ENCODE results near the gene BSN. TPM values are rescaled to one million over a fixed set of nuclear protein-coding genes. Genes with fewer than 3 reads are reported as not detected.

BSN gene
- polyA plus RNA-seq, 4 donors: under 0.01 to 0.69 (median 0.64) TPM; not detected in 1

GRCh38 chr3:49634736-49635135 is 80.5 kb downstream of the BSN start:
- no peak for DNase-seq
- H3K4me3 ChIP-seq (ENCODE audit: low read depth in 1 of 3, low read length in 3 of 3): no peak overlapping the region
- 77 to 82% (median 80%) methylated on average over 3 of the region's 3 CpGs for whole genome bisulfite sequencing, 3 donors
- H3K27me3 ChIP-seq (ENCODE audit: control insufficient read depth in 3 of 3, insufficient read depth in 3 of 3, low read length in 3 of 3): no peaks in the 10 kb centered on the region
- H3K27ac ChIP-seq (ENCODE audit: low read depth in 1 of 3, low read length in 2 of 3): no peak overlapping the region
- no peaks in the 10 kb centered on the region for H3K9me3 ChIP-seq (ENCODE audit: control insufficient read depth in 2 of 2, insufficient read depth in 1 of 2, low read depth in 1 of 2, low read length in 1 of 2)
- no peak for FAIRE-seq
- no peaks in the 10 kb centered on the region for H3K36me3 ChIP-seq (ENCODE audit: control insufficient read depth in 3 of 3, insufficient read depth in 2 of 3, low read depth in 1 of 3, low read length in 3 of 3)
- no peaks in the 10 kb centered on the region for H3K4me1 ChIP-seq (ENCODE audit: control insufficient read depth in 3 of 3, insufficient read depth in 2 of 3, low read depth in 1 of 3, low read length in 2 of 3)

DNA sequence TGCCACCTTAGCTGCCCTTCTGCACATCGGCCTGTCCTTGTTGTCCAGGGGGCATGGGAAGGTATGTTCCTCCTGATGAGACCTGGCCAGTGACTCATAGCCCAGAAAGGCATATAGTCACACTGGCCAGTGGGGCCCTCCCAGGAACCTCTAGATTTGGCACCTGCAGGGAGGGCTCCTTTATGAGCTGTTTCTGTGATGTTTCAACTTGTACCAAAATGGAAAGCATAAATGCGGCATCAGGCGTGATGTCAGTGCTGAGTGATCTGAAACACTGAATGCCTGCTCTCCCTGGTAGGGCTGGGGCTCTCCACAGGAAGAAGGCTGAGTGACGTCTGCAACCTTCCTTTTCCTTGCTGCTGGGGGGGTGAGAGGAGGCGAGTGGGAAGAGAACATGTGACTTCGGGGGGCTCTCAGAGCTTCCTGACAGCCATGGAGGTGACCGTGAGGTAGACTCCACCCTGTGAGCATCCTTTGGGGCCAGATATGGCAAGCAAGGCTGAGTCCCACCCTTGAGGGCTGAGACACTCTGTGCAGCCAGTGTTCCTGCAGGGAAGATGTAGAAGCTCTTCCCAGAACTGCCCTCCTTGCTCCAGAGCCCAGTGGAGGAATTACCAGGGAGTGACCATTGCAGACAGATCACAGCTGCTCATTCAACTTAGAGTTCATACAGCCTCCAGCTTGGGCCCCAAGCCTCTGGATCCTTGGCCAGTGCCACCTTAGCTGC is 82.8 kb downstream of the BSN start:
- 58 to 69% (median 62%) methylated on average over 7 of the region's 7 CpGs for WGBS, 3 donors
- Histone ChIP-seq H3K27me3 (ENCODE audit: control insufficient read depth in 3 of 3, insufficient read depth in 3 of 3, low read length in 3 of 3) (no peaks in the 10 kb centered on the region), H3K36me3 (ENCODE audit: control insufficient read depth in 3 of 3, insufficient read depth in 2 of 3, low read depth in 1 of 3, low read length in 3 of 3) (no peaks in the 10 kb centered on the region), H3K4me1 (ENCODE audit: control insufficient read depth in 3 of 3, insufficient read depth in 2 of 3, low read depth in 1 of 3, low read length in 2 of 3) (no peaks in the 10 kb centered on the region), H3K27ac (ENCODE audit: low read depth in 1 of 3, low read length in 2 of 3) (no peak overlapping the region), H3K9me3 (ENCODE audit: control insufficient read depth in 2 of 2, insufficient read depth in 1 of 2, low read depth in 1 of 2, low read length in 1 of 2) (no peaks in the 10 kb centered on the region), H3K4me3 (ENCODE audit: low read depth in 1 of 3, low read length in 3 of 3) (no peak overlapping the region)
- DNase-seq (no peak), FAIRE-seq (no peak)

GRCh38 chr3:49638445-49638844 is 84.2 kb downstream of the BSN start:
- no peaks in the 10 kb centered on the region for H3K36me3 ChIP-seq (ENCODE audit: control insufficient read depth in 3 of 3, insufficient read depth in 2 of 3, low read depth in 1 of 3, low read length in 3 of 3)
- H3K27me3 ChIP-seq (ENCODE audit: control insufficient read depth in 3 of 3, insufficient read depth in 3 of 3, low read length in 3 of 3): no peaks in the 10 kb centered on the region
- no peak for FAIRE-seq
- no peak overlapping the region for H3K27ac ChIP-seq (ENCODE audit: low read depth in 1 of 3, low read length in 2 of 3)
- H3K9me3 ChIP-seq (ENCODE audit: control insufficient read depth in 2 of 2, insufficient read depth in 1 of 2, low read depth in 1 of 2, low read length in 1 of 2): no peaks in the 10 kb centered on the region
- H3K4me3 ChIP-seq (ENCODE audit: low read depth in 1 of 3, low read length in 3 of 3): no peak overlapping the region
- H3K4me1 ChIP-seq (ENCODE audit: control insufficient read depth in 3 of 3, insufficient read depth in 2 of 3, low read depth in 1 of 3, low read length in 2 of 3): no peaks in the 10 kb centered on the region
- no peak for DNase-seq
- WGBS, 3 donors: 46 to 60% (median 60%) methylated on average over 8 of the region's 8 CpGs

- FAIRE-seq: no peak
These were observed 85.3 kb downstream of the BSN start for GRCh38 chr3:49639551-49639950.

DNA sequence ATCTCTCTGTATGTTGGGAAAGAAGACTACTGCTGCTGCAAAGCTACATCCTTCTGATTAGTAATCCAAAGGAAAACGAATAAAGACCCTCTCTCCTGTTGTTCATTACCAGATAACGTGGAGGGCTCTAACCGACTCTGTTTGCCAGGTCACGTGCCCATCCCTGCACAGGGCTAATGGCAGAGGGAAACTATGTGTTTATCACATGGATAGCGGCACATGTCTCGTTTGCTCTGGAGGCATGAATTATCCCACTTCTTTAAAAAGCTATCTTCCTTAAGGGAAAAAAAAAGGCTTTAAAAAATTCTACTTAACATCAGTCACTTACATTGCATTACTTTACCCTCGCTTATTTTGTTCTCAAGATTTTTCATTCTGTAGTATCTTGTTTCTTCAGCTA is 87.0 kb downstream of the BSN start:
- no peaks in the 10 kb centered on the region for H3K4me1 ChIP-seq (ENCODE audit: control insufficient read depth in 3 of 3, insufficient read depth in 2 of 3, low read depth in 1 of 3, low read length in 2 of 3)
- H3K4me3 ChIP-seq (ENCODE audit: low read depth in 1 of 3, low read length in 3 of 3): no peak overlapping the region
- H3K9me3 ChIP-seq (ENCODE audit: control insufficient read depth in 2 of 2, insufficient read depth in 1 of 2, low read depth in 1 of 2, low read length in 1 of 2): no peaks in the 10 kb centered on the region
- no peak for DNase-seq
- FAIRE-seq: no peak
- WGBS, 3 donors: 44 to 59% (median 59%) methylated on average over 7 of the region's 7 CpGs
- no peaks in the 10 kb centered on the region for H3K27me3 ChIP-seq (ENCODE audit: control insufficient read depth in 3 of 3, insufficient read depth in 3 of 3, low read length in 3 of 3)
- H3K36me3 ChIP-seq (ENCODE audit: control insufficient read depth in 3 of 3, insufficient read depth in 2 of 3, low read depth in 1 of 3, low read length in 3 of 3): no peaks in the 10 kb centered on the region
- no peak overlapping the region for H3K27ac ChIP-seq (ENCODE audit: low read depth in 1 of 3, low read length in 2 of 3)

More at GRCh38 chr3:49639551-49639950, 85.3 kb downstream of the BSN start:
- no peaks in the 10 kb centered on the region for H3K9me3 ChIP-seq (ENCODE audit: control insufficient read depth in 2 of 2, insufficient read depth in 1 of 2, low read depth in 1 of 2, low read length in 1 of 2)
- WGBS, 3 donors: 82 to 89% (median 86%) methylated on average over 2 of the region's 2 CpGs
- no peaks in the 10 kb centered on the region for H3K36me3 ChIP-seq (ENCODE audit: control insufficient read depth in 3 of 3, insufficient read depth in 2 of 3, low read depth in 1 of 3, low read length in 3 of 3)
- no peaks in the 10 kb centered on the region for H3K27me3 ChIP-seq (ENCODE audit: control insufficient read depth in 3 of 3, insufficient read depth in 3 of 3, low read length in 3 of 3)
- no peak overlapping the region for H3K4me3 ChIP-seq (ENCODE audit: low read depth in 1 of 3, low read length in 3 of 3)
- no peak for DNase-seq
- H3K27ac ChIP-seq (ENCODE audit: low read depth in 1 of 3, low read length in 2 of 3): no peak overlapping the region
- H3K4me1 ChIP-seq (ENCODE audit: control insufficient read depth in 3 of 3, insufficient read depth in 2 of 3, low read depth in 1 of 3, low read length in 2 of 3): no peaks in the 10 kb centered on the region

- Histone ChIP-seq H3K27ac (ENCODE audit: low read depth in 1 of 3, low read length in 2 of 3) (no peak overlapping the region), H3K4me3 (ENCODE audit: low read depth in 1 of 3, low read length in 3 of 3) (no peak overlapping the region), H3K36me3 (ENCODE audit: control insufficient read depth in 3 of 3, insufficient read depth in 2 of 3, low read depth in 1 of 3, low read length in 3 of 3) (no peaks in the 10 kb centered on the region), H3K27me3 (ENCODE audit: control insufficient read depth in 3 of 3, insufficient read depth in 3 of 3, low read length in 3 of 3) (no peaks in the 10 kb centered on the region), H3K4me1 (ENCODE audit: control insufficient read depth in 3 of 3, insufficient read depth in 2 of 3, low read depth in 1 of 3, low read length in 2 of 3) (no peaks in the 10 kb centered on the region), H3K9me3 (ENCODE audit: control insufficient read depth in 2 of 2, insufficient read depth in 1 of 2, low read depth in 1 of 2, low read length in 1 of 2) (no peaks in the 10 kb centered on the region)
- no peak for DNase-seq
- 93% methylated on average over 14 of the region's 14 CpGs for WGBS, 3 donors
- no peak for FAIRE-seq
These were observed 87.8 kb downstream of the BSN start for GRCh38 chr3:49641921-49642707.

GRCh38 chr3:49642708-49643145 is 88.5 kb downstream of the BSN start:
- Histone ChIP-seq H3K4me1 (ENCODE audit: control insufficient read depth in 3 of 3, insufficient read depth in 2 of 3, low read depth in 1 of 3, low read length in 2 of 3) (no peaks in the 10 kb centered on the region), H3K27me3 (ENCODE audit: control insufficient read depth in 3 of 3, insufficient read depth in 3 of 3, low read length in 3 of 3) (no peaks in the 10 kb centered on the region), H3K9me3 (ENCODE audit: control insufficient read depth in 2 of 2, insufficient read depth in 1 of 2, low read depth in 1 of 2, low read length in 1 of 2) (no peaks in the 10 kb centered on the region), H3K36me3 (ENCODE audit: control insufficient read depth in 3 of 3, insufficient read depth in 2 of 3, low read depth in 1 of 3, low read length in 3 of 3) (no peaks in the 10 kb centered on the region), H3K27ac (ENCODE audit: low read depth in 1 of 3, low read length in 2 of 3) (no peak overlapping the region), H3K4me3 (ENCODE audit: low read depth in 1 of 3, low read length in 3 of 3) (no peak overlapping the region)
- no peak for DNase-seq
- FAIRE-seq: no peak
- WGBS, 3 donors: 87 to 88% (median 87%) methylated on average over 9 of the region's 9 CpGs

GRCh38 chr3:49644684-49645083 is 90.4 kb downstream of the BSN start:
- Histone ChIP-seq H3K36me3 (ENCODE audit: control insufficient read depth in 3 of 3, insufficient read depth in 2 of 3, low read depth in 1 of 3, low read length in 3 of 3) (no peaks in the 10 kb centered on the region), H3K4me3 (ENCODE audit: low read depth in 1 of 3, low read length in 3 of 3) (no peak overlapping the region), H3K4me1 (ENCODE audit: control insufficient read depth in 3 of 3, insufficient read depth in 2 of 3, low read depth in 1 of 3, low read length in 2 of 3) (no peaks in the 10 kb centered on the region), H3K27me3 (ENCODE audit: control insufficient read depth in 3 of 3, insufficient read depth in 3 of 3, low read length in 3 of 3) (no peaks in the 10 kb centered on the region), H3K9me3 (ENCODE audit: control insufficient read depth in 2 of 2, insufficient read depth in 1 of 2, low read depth in 1 of 2, low read length in 1 of 2) (no peaks in the 10 kb centered on the region), H3K27ac (ENCODE audit: low read depth in 1 of 3, low read length in 2 of 3) (no peak overlapping the region)
- WGBS, 3 donors: 73 to 87% (median 79%) methylated on average over 8 of the region's 8 CpGs
- FAIRE-seq: no peak
- no peak for DNase-seq
